Hepatocyte (in vitro differentiated cells): Measurements from ENCODE around the gene UNC119. TPM values are rescaled to one million over a fixed set of nuclear protein-coding genes. Genes with fewer than 3 reads are reported as not detected.

Experiments
- DNase-seq: peaks from one replicate; pipeline ENCODE4 v3.0.0-alpha.2; 2016; ENCODE audit warnings: low spot score
- H2AFZ ChIP-seq: fragments of 200-600 bp; sonication (generic); 2 replicates; pipeline ENCODE4 v1.6.0; 2016; ENCODE audit warnings: antibody characterized with exemption, mild to moderate bottlenecking
- H3K27ac ChIP-seq: fragments of 200-600 bp; sonication (generic); 2 replicates; pipeline ENCODE4 v1.5.1; 2016; ENCODE audit warnings: mild to moderate bottlenecking
- H3K27me3 ChIP-seq: fragments of 200-600 bp; sonication (generic); 2 replicates; pipeline ENCODE4 v1.6.1; 2016
- H3K36me3 ChIP-seq: fragments of 200-600 bp; sonication (generic); replicated peaks from 2 replicates; pipeline ENCODE4 v1.5.1; 2016; ENCODE audit warnings: low read depth; ENCODE audit not compliant: insufficient read depth
- H3K4me1 ChIP-seq: fragments of 200-600 bp; sonication (generic); 2 replicates; pipeline ENCODE4 v1.5.1; 2016; ENCODE audit warnings: mild to moderate bottlenecking, moderate library complexity; ENCODE audit not compliant: insufficient read depth
- H3K4me2 ChIP-seq: fragments of 200-600 bp; sonication (generic); 2 replicates; pipeline ENCODE4 v1.6.0; 2016
- H3K4me3 ChIP-seq: fragments of 200-600 bp; sonication (generic); 2 replicates; pipeline ENCODE4 v1.5.1; 2016; ENCODE audit warnings: mild to moderate bottlenecking
- H3K79me2 ChIP-seq: fragments of 200-600 bp; sonication (generic); 2 replicates; pipeline ENCODE4 v1.6.0; 2017; ENCODE audit warnings: mild to moderate bottlenecking
- H3K9me2 ChIP-seq: fragments of 200-600 bp; sonication (generic); replicated peaks from 2 replicates; pipeline ENCODE4 v1.6.0; 2017; ENCODE audit warnings: mild to moderate bottlenecking; ENCODE audit not compliant: insufficient read depth
- H3K9me3 ChIP-seq: fragments of 200-600 bp; sonication (generic); 2 replicates; pipeline ENCODE4 v1.5.1; 2016; ENCODE audit warnings: low read depth, mild to moderate bottlenecking
- H4K20me1 ChIP-seq: fragments of 200-600 bp; sonication (generic); 2 replicates; pipeline ENCODE4 v1.6.0; 2016; ENCODE audit warnings: mild to moderate bottlenecking; ENCODE audit not compliant: insufficient read depth, poor library complexity, severe bottlenecking
- CTCF ChIP-seq: fragments of 200-600 bp; sonication (generic); IDR thresholded peaks from 2 replicates; pipeline ENCODE4 v1.5.1; 2016; ENCODE audit warnings: antibody characterized with exemption, mild to moderate bottlenecking; ENCODE audit not compliant: poor library complexity
- EZH2 ChIP-seq: fragments of 200-600 bp; sonication (generic); IDR thresholded peaks from 2 replicates; pipeline ENCODE4 v1.6.1; 2016; ENCODE audit warnings: antibody characterized with exemption, mild to moderate bottlenecking, borderline replicate concordance
- EZH2phosphoT487 ChIP-seq: fragments of 200-600 bp; sonication (generic); IDR thresholded peaks from one replicate; pipeline ENCODE4 v1.6.1; 2018; ENCODE audit warnings: antibody characterized with exemption, mild to moderate bottlenecking, low read depth, moderate library complexity; ENCODE audit not compliant: unreplicated experiment, severe bottlenecking
- WGBS: methylation state at CpG from one replicate; pipeline ENCODE4 v1.1.6; 2016; ENCODE audit warnings: low lambda C conversion rate; ENCODE audit errors: missing lambda C conversion rate; 5-methylcytosine and 5-hydroxymethylcytosine counted together
- polyA plus RNA-seq: library from polyadenylated mRNA; unstranded; fragments of >200 nt; fragmentation: Nextera tagmentation; extraction: Ambion mirVana; gene quantifications from 2 replicates; pipeline ENCODE4 v1.2.1, GENCODE V29; 2016
- total RNA-seq: library from RNA; depleted of rRNA; stranded (reverse); fragments of >200 nt; gene quantifications from 2 replicates; pipeline ENCODE4 v1.2.3, GENCODE V29; 2014

The UNC119 gene
- total and polyA plus RNA-seq, 2 experiments from 2014 or later: 68.1 to 87.6 TPM

DNA sequence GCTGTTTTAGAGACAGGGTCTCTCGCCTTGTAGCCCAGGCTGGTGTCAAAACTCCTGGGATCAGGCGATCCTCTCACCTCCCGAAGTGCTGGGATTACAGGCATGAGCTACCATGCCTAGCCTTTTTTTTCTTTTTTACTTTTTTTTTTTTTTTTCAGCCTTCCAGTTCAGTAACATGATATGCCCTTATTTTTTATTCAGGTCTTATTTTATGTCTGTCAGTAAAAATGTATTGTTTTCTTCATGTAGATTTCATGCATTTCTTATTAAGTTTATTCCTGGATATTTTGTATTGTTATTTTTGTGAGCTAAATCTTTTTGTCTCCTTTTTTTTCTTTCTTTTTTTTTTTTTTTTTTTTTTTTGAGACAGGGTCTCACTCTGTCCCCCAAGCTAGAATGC, 49.0 kb downstream of the UNC119 start:
- Histone ChIP-seq H2AFZ (no peak overlapping the region), H3K79me2 (no peaks in the 10 kb centered on the region), H3K4me1 (no peaks in the 10 kb centered on the region), H3K27ac (no peak overlapping the region), H3K4me2 (no peak overlapping the region), H3K9me3 (no peaks in the 10 kb centered on the region), H3K36me3 (no peaks in the 10 kb centered on the region), H3K4me3 (no peak overlapping the region), H3K9me2 (no peaks in the 10 kb centered on the region), H3K27me3 (no peaks in the 10 kb centered on the region), H4K20me1 (no peaks in the 10 kb centered on the region)
- no peak for DNase-seq
- 68% methylated on average over 3 of the region's 3 CpGs for WGBS
- TF ChIP-seq EZH2: no peak
- TF ChIP-seq EZH2phosphoT487: no peak
- no peak for TF ChIP-seq CTCF

DNA sequence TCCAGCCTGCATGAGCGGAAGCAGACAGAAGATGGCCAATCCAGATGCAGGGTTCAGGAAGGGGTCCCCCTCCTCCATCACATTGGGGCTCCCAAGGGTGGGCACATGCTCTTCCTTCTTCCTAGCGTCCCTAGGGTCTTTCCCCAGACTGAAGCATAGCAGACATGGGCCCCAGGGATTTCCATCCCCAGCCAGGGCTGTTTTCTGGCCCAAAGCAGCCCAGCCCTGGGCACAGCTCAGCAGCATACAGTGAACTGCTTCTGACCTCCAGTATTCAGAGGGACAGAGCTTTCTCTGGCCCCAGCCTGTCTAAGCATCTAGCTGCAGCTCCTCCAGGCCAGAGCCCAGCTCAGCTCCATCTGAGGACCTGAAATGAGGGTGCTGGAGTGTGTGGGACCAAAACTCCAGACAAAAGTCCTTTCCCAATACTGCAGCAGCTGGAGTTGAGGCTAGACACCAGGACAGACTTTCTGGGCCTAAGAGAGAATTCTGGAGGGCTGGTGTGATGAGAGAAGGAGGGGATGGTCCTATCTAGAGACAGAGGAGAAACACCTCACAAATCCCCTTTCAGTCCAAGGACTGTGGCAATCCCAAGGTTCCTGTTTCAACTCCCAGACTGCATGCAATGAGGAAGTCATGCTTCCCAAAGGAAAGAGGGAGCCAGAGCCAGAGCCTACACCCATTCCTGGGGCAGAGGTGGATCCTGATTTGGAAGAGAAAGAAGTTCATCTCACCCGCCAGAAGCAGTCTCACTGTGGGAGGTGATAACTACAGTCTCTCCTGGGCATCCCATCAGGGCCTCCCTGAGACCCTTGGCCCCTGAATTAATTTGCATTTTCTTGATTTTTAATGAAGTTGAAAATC, 50.8 kb downstream of the UNC119 start:
- no peak for DNase-seq
- H3K27ac ChIP-seq: no peak overlapping the region
- H3K4me1 ChIP-seq: no peaks in the 10 kb centered on the region
- no peaks in the 10 kb centered on the region for H4K20me1 ChIP-seq
- no peaks in the 10 kb centered on the region for H3K27me3 ChIP-seq
- H2AFZ ChIP-seq: no peak overlapping the region
- WGBS: 93% methylated on average over 3 of the region's 3 CpGs
- H3K36me3 ChIP-seq: no peaks in the 10 kb centered on the region
- no peaks in the 10 kb centered on the region for H3K9me3 ChIP-seq
- TF ChIP-seq EZH2phosphoT487 (no peak), EZH2 (no peak), CTCF (no peak)
- no peak overlapping the region for H3K4me3 ChIP-seq
- no peaks in the 10 kb centered on the region for H3K79me2 ChIP-seq
- no peaks in the 10 kb centered on the region for H3K9me2 ChIP-seq
- H3K4me2 ChIP-seq: no peak overlapping the region

DNA sequence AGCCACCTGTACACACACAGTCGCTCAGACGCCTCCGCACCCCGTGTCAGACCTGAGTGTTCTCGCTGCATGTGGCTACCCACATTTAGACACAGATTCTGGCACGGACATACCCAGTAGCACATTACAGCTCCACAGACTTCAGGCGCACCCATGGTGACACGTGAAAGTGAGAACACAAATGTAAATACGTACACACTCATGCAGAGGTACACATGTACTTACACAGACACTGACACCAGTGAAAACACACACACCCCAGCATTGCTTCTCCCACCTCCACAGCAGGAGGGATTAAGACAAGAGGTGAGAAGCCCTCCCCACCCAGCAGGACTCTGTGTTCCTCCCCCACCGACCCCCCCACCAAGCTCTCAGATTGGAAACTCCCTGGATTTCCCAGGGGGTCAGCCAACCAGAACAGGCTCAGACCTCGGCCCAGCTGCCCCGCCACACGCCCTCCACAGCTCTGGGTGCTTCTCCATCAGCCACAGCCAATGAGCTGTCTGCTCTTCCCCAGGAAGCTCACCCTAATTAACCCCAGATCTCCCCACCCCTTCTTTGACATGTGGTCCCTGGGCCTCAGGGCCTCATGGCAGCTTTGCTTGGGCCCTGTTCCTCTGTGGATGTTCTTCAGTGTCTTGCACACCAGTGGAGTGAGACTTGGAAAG, 51.6 kb downstream of the UNC119 start:
- Histone ChIP-seq H3K27ac (no peak overlapping the region), H3K4me3 (no peak overlapping the region), H3K4me2 (no peak overlapping the region), H4K20me1 (no peaks in the 10 kb centered on the region), H3K9me3 (no peaks in the 10 kb centered on the region), H3K79me2 (no peaks in the 10 kb centered on the region), H3K9me2 (no peaks in the 10 kb centered on the region), H2AFZ (no peak overlapping the region), H3K27me3 (no peaks in the 10 kb centered on the region), H3K4me1 (no peaks in the 10 kb centered on the region), H3K36me3 (no peaks in the 10 kb centered on the region)
- WGBS: 72% methylated on average over 12 of the region's 13 CpGs
- DNase-seq: no peak
- TF ChIP-seq CTCF (no peak), EZH2phosphoT487 (no peak), EZH2 (no peak)
